Suprapubic skin (tissue), 2 donors: ENCODE data around the gene CFAP90.

ENCODE experiments used
- EP300 ChIP-seq: sonication (generic); formaldehyde crosslinking; IDR thresholded peaks from one replicate; pipeline ENCODE4 v1.6.1; 2017; ENCODE audit warnings: antibody characterized with exemption
- POLR2A ChIP-seq, 2 donors: fragments of 450-650 bp; IDR thresholded peaks; one replicate each; pipeline ENCODE4 v1.6.1; 2017; ENCODE audit warnings: antibody characterized with exemption in 2 of 2, mild to moderate bottlenecking in 2 of 2, moderate library complexity in 2 of 2

DNA sequence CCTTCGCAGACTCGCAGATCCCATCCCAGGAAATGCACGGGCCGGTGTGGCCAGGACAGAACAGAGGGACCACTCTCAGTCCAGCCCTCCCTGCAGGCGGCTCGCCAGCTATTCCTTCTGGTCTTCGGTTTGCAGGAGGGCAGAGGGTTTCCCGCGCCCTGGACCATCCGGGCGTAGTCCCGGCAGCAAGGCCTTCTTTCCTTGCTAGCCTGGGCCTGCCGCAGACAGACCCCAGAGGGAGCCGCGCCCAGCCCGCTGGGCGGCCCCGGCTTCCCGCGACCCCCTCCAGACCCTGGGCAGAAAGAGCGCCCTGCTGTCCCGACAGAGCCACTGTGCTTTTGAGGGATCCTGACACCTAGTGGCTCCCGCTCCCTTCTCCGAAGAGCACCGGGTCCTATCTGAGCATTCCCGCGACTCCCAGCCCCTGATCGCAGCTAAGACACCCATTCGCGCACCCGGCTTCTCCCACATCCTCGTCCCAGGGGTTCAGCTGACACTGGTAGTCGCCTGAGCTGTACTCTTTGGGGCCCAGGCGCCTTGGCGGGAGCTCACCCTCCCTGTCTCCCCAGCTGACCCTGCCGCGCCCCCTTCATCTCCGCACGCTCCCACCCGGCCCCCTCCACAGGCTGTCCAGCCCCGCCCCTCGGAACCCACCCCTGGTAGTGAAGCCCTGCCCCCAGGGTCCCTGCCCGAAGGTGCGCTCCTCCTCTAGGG lies 1.1 kb downstream of the CFAP90 start:
- no peak for TF ChIP-seq EP300
- no peak for TF ChIP-seq POLR2A (IDR thresholded peaks at IDR 0.05)
